Hindlimb muscle (tissue), 1 donor: ENCODE measurements around the gene SKAP1. TPM values are rescaled to one million over a fixed set of nuclear protein-coding genes. Genes with fewer than 3 reads are reported as not detected.

ENCODE experiments used
- DNase-seq: peaks from one replicate; pipeline ENCODE4 v3.0.0-alpha.2; 2013
- polyA plus RNA-seq: library from polyadenylated mRNA; unstranded; fragments of 120-200 nt; gene quantifications from one replicate; pipeline ENCODE4 v1.2.1, GENCODE V29; 2013; ENCODE audit not compliant: insufficient read length

The SKAP1 gene
- polyA plus RNA-seq, 1 donor, result 0.70 TPM

GRCh38 chr17:48102043-48102750 is 327.8 kb downstream of the SKAP1 start:
- DNase-seq, result no peak

GRCh38 chr17:48101012-48101720 is 328.8 kb downstream of the SKAP1 start, which contains the start of gene CBX1:
Gene CBX1 (minus strand): TSS chr17:48101478. CDS start chr17:48077004, 24,474 bp downstream.
- peak; percentile 97 for DNase-seq

DNA sequence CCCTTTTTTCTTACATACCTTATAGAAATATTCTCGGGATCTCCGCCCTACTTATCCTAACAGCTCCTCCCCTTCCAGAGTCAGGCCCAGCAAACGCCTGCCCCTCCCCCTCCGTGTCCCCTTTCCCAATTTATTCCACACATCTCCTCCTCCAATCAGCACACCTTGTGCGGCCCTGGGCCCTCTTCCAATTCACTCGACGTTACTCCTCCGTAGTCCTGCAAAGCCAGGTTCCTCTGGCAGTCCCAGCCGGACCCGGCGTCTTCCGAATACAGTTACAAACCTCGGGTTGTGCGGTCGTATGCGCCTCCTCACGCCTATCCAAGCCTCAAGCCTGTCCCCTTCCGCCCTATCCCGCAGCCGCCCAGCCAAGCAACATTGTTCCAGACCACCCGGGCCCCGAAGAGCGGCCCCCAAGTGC is 329.4 kb downstream of the SKAP1 start:
- DNase-seq, result peak; percentile 71

GRCh38 chr17:48100160-48100559 is 329.9 kb downstream of the SKAP1 start:
- no peak for DNase-seq

DNA sequence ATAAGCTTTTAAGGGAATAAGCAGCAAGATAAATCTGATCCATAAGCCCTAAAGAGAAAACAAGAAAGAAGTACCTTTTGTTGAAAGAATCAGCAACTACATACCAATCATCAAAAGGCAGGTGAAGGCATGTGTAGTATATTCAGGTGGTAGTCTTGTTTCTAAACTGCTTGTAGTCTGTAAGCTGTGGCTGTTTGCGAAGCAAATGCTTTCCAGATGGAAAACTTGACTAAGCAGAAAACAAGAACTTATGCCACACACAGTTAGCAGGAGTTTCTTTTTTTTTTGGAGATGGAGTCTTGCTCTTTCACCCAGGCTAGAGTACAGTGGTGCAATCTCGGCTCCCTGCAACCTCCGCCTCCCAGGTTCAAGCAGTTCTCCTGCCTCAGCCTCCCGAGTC is 334.4 kb downstream of the SKAP1 start:
- DNase-seq, result no peak

DNA sequence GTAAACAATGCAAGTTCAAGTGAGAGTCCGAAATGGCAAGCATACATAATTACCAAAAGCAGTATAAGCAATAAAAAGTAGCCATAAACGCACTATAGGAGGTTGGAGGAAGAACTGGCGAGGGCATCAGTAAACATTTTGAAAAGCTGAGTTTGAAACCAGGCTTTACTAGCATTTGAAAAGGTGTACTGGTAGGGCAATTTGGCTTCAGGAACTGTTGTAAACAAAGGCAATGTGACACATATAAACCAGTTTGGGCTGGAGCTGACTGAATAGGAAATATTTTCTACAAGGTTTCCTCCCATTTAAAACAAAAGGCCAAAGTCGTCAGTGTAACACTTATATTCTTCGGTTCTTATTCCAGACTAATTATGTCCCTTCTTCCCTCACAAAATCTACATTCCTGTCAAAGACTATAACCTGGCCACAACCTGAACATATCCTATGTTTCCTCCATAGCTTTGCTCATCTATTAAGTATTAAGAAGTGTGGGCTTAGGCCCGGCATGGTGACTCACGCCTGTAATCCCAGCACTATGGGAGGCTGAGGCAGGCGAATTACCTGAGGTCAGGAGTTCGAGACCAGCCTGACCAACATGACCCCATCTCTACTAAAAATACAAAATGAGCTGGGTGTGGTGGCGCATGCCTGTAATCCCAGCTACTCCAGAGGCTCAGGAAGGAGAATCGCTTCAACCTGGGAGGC is 336.5 kb downstream of the SKAP1 start:
- DNase-seq, result no peak

GRCh38 chr17:48084932-48085331 is 345.1 kb downstream of the SKAP1 start:
- no peak for DNase-seq

Other genes starting within 250 kb of the SKAP1 start
- not detected for gene HOXB1, start 100.8 kb upstream of the SKAP1 start, polyA plus RNA-seq
- 11.3 TPM for gene HOXB2, start 114.9 kb upstream of the SKAP1 start, polyA plus RNA-seq
- gene HOXB4, start 148.1 kb upstream of the SKAP1 start, polyA plus RNA-seq, result 1.0 TPM
- gene HOXB3, start 160.0 kb upstream of the SKAP1 start, polyA plus RNA-seq, result 9.1 TPM
- 0.48 TPM for gene HOXB5, start 163.6 kb upstream of the SKAP1 start, polyA plus RNA-seq
- gene HOXB6, start 174.8 kb upstream of the SKAP1 start, polyA plus RNA-seq, result 1.8 TPM
- 3.0 TPM for gene HOXB7, start 180.8 kb upstream of the SKAP1 start, polyA plus RNA-seq
- 0.49 TPM for gene HOXB8, start 185.1 kb upstream of the SKAP1 start, polyA plus RNA-seq
- gene HOXB9, start 196.1 kb upstream of the SKAP1 start, polyA plus RNA-seq, result 0.43 TPM